IMR-90 (cell line): ENCODE data around the gene ENDOG. TPM values are rescaled to one million over a fixed set of nuclear protein-coding genes. Genes with fewer than 3 reads are reported as not detected.

ENCODE experiments used
- ATAC-seq: fragments of 200-7000 bp; cut with Tn5 transposase; 2 replicates; pipeline ENCODE4 v1.9.1; 2020; ENCODE audit warnings: low read depth, mild to moderate bottlenecking, moderate library complexity
- BruUV-seq: library from RNA; stranded (reverse); fragments of 400-500 nt; replicated peaks from 2 replicates; lab custom pipeline; 2021; lab: Mats Ljungman, UMichigan
- CTCF ChIA-PET: fragments of 300-600 bp; formaldehyde crosslinking; extraction: SDS; loops from one replicate; lab custom pipeline; 2021; ENCODE audit warnings: antibody characterized with exemption; lab: Yijun Ruan, JAX
- POLR2A ChIA-PET: fragments of 300-600 bp; sonication (Branson Sonifier 250); formaldehyde crosslinking; loops from one replicate; lab custom pipeline; 2022; ENCODE audit warnings: antibody characterized with exemption; ENCODE audit not compliant: unreplicated experiment; lab: Charles Lee
- DNase-seq: peaks from one replicate; pipeline ENCODE4 v3.0.0; 2013
- H2AFZ ChIP-seq: replicated peaks from 2 replicates; pipeline ENCODE3; 2013; ENCODE audit warnings: low read length, mild to moderate bottlenecking; ENCODE audit not compliant: poor library complexity
- H2AK5ac ChIP-seq: 2 replicates; pipeline ENCODE4 v1.6.1; 2013; ENCODE audit warnings: low read depth, low read length, inconsistent platforms
- H2AK9ac ChIP-seq: replicated peaks from 2 replicates; pipeline ENCODE3; 2013; ENCODE audit warnings: mild to moderate bottlenecking, low read depth, low read length, moderate library complexity; ENCODE audit not compliant: poor library complexity
- H2BK120ac ChIP-seq: 2 replicates; pipeline ENCODE4 v1.6.1; 2013; ENCODE audit warnings: low read depth, low read length, inconsistent platforms
- H2BK15ac ChIP-seq: 3 replicates; pipeline ENCODE4 v1.6.1; 2013; ENCODE audit warnings: low read depth, low read length, inconsistent platforms
- H2BK20ac ChIP-seq: 2 replicates; pipeline ENCODE4 v1.6.1; 2013; ENCODE audit warnings: low read depth, mild to moderate bottlenecking, inconsistent platforms, low read length, moderate library complexity
- H2BK5ac ChIP-seq: 2 replicates; pipeline ENCODE4 v1.6.1; 2013; ENCODE audit warnings: mild to moderate bottlenecking, low read depth, low read length, inconsistent platforms; ENCODE audit not compliant: poor library complexity, severe bottlenecking
- H3K14ac ChIP-seq: replicated peaks from 2 replicates; pipeline ENCODE4 v1.6.1; 2013; ENCODE audit warnings: low read depth, low read length, inconsistent platforms
- H3K18ac ChIP-seq: 2 replicates; pipeline ENCODE4 v1.6.1; 2013; ENCODE audit warnings: low read depth, low read length, control low read depth
- H3K23ac ChIP-seq: 2 replicates; pipeline ENCODE4 v1.6.1; 2013; ENCODE audit warnings: low read depth, low read length, inconsistent platforms
- H3K27ac ChIP-seq: 2 replicates; pipeline ENCODE4 v1.5.1; 2013; ENCODE audit warnings: mild to moderate bottlenecking, control low read depth, low read length; ENCODE audit not compliant: insufficient read depth
- H3K27me3 ChIP-seq: 2 replicates; pipeline ENCODE4 v1.6.1; 2013; ENCODE audit warnings: low read length; ENCODE audit not compliant: control insufficient read depth, insufficient read depth
- H3K36me3 ChIP-seq: 2 replicates; pipeline ENCODE4 v1.6.1; 2013; ENCODE audit warnings: low read length, mixed read lengths; ENCODE audit not compliant: control insufficient read depth, insufficient read depth
- H3K4ac ChIP-seq: 2 replicates; pipeline ENCODE4 v1.6.1; 2013; ENCODE audit warnings: low read depth, low read length, inconsistent platforms
- H3K4me1 ChIP-seq: 2 replicates; pipeline ENCODE4 v1.6.1; 2013; ENCODE audit warnings: low read length, mixed read lengths; ENCODE audit not compliant: control insufficient read depth, insufficient read depth
- H3K4me2 ChIP-seq: 2 replicates; pipeline ENCODE4 v1.6.1; 2013; ENCODE audit warnings: low read depth, mild to moderate bottlenecking, control low read depth, low read length, moderate library complexity
- H3K4me3 ChIP-seq: 2 replicates; pipeline ENCODE4 v1.5.1; 2013; ENCODE audit warnings: low read depth, mild to moderate bottlenecking, control low read depth, low read length, moderate library complexity; ENCODE audit not compliant: insufficient read depth
- H3K56ac ChIP-seq: 2 replicates; pipeline ENCODE4 v1.6.1; 2013; ENCODE audit warnings: low read length, inconsistent platforms; ENCODE audit not compliant: insufficient read depth; ENCODE audit errors: extremely low read depth
- H3K79me1 ChIP-seq, 2 experiments: 2 replicates each; pipeline ENCODE4 v1.6.1; 2013; ENCODE audit warnings: low read length in 2 of 2, inconsistent platforms in 1 of 2, low read depth in 1 of 2
- H3K9ac ChIP-seq: 2 replicates; pipeline ENCODE4 v1.6.1; 2013; ENCODE audit warnings: low read depth, low read length, control low read depth
- H3K9me1 ChIP-seq: 2 replicates; pipeline ENCODE4 v1.6.1; 2013; ENCODE audit warnings: low read length, inconsistent platforms; ENCODE audit not compliant: insufficient read depth
- H3K9me3 ChIP-seq: 2 replicates; pipeline ENCODE4 v1.6.1; 2013; ENCODE audit warnings: low read length; ENCODE audit not compliant: control insufficient read depth, insufficient read depth
- H4K20me1 ChIP-seq: 2 replicates; pipeline ENCODE4 v1.6.1; 2013; ENCODE audit warnings: low read length, inconsistent platforms; ENCODE audit not compliant: insufficient read depth
- H4K5ac ChIP-seq: 2 replicates; pipeline ENCODE4 v1.6.1; 2013; ENCODE audit warnings: mild to moderate bottlenecking, low read depth, low read length, control low read depth
- H4K8ac ChIP-seq, 2 experiments: 2 replicates each; pipeline ENCODE4 v1.6.1; 2013; ENCODE audit warnings: low read depth in 2 of 2, low read length in 2 of 2, control low read depth in 1 of 2, inconsistent platforms in 1 of 2
- H4K91ac ChIP-seq: 2 replicates; pipeline ENCODE4 v1.6.1; 2013; ENCODE audit warnings: low read depth, low read length, inconsistent platforms; ENCODE audit not compliant: insufficient read depth
- BHLHE40 ChIP-seq: fragments of 150-350 bp; IDR thresholded peaks from 2 replicates; pipeline ENCODE4 v1.6.1; 2016; ENCODE audit warnings: mild to moderate bottlenecking, low read depth, low read length
- CEBPB ChIP-seq: IDR thresholded peaks from 2 replicates; pipeline ENCODE4 v1.6.1; 2012; ENCODE audit warnings: low read depth, low read length, improper control_type of control experiment
- CHD1 ChIP-seq: IDR thresholded peaks from 2 replicates; pipeline ENCODE4 v1.6.1; 2012; ENCODE audit warnings: low read depth, low read length, improper control_type of control experiment
- CTCF ChIP-seq: conservative IDR thresholded peaks from 2 replicates; pipeline ENCODE4 v1.5.1; 2012; ENCODE audit warnings: mild to moderate bottlenecking, low read depth, low read length, improper control_type of control experiment
- ELK1 ChIP-seq: fragments of 150-350 bp; IDR thresholded peaks from 2 replicates; pipeline ENCODE4 v1.6.1; 2016; ENCODE audit warnings: low read depth, mild to moderate bottlenecking, low read length, moderate library complexity, borderline replicate concordance
- FOS ChIP-seq: fragments of 150-350 bp; IDR thresholded peaks from 2 replicates; pipeline ENCODE4 v1.6.1; 2016; ENCODE audit warnings: low read depth, low read length
- MAFK ChIP-seq: IDR thresholded peaks from 2 replicates; pipeline ENCODE4 v1.6.1; 2012; ENCODE audit warnings: low read depth, low read length, improper control_type of control experiment
- MAZ ChIP-seq: IDR thresholded peaks from 2 replicates; pipeline ENCODE4 v1.6.1; 2012; ENCODE audit warnings: low read depth, mild to moderate bottlenecking, low read length, improper control_type of control experiment, moderate library complexity, borderline replicate concordance
- MXI1 ChIP-seq: IDR thresholded peaks from 2 replicates; pipeline ENCODE4 v1.6.1; 2012; ENCODE audit warnings: low read depth, mild to moderate bottlenecking, low read length, moderate library complexity, borderline replicate concordance
- NFE2L2 ChIP-seq: fragments of 150-350 bp; IDR thresholded peaks from 2 replicates; pipeline ENCODE4 v1.6.1; 2016; ENCODE audit warnings: low read depth, mild to moderate bottlenecking, low read length
- POLR2A ChIP-seq: IDR thresholded peaks from 2 replicates; pipeline ENCODE4 v1.6.1; 2012; ENCODE audit warnings: mild to moderate bottlenecking, low read depth, low read length
- RAD21 ChIP-seq: IDR thresholded peaks from 2 replicates; pipeline ENCODE4 v1.6.1; 2012; ENCODE audit warnings: low read length, improper control_type of control experiment
- RCOR1 ChIP-seq: IDR thresholded peaks from 2 replicates; pipeline ENCODE4 v1.6.1; 2012; ENCODE audit warnings: mild to moderate bottlenecking, low read length, improper control_type of control experiment; ENCODE audit not compliant: insufficient replicate concordance
- RFX5 ChIP-seq: IDR thresholded peaks from 2 replicates; pipeline ENCODE4 v1.8.0; 2012; ENCODE audit warnings: low read depth, mild to moderate bottlenecking, low read length, moderate library complexity
- SMC3 ChIP-seq: fragments of 150-350 bp; IDR thresholded peaks from 2 replicates; pipeline ENCODE4 v1.6.1; 2016; ENCODE audit warnings: low read depth, mild to moderate bottlenecking, antibody characterized with exemption, low read length, moderate library complexity
- USF2 ChIP-seq: fragments of 150-350 bp; IDR thresholded peaks from 2 replicates; pipeline ENCODE4 v1.6.1; 2017; ENCODE audit warnings: mild to moderate bottlenecking, antibody characterized with exemption, low read length, low read depth
- WGBS, 2 experiments: methylation state at CpG; one replicate each; pipeline versions ENCODE4 v1.1.5 to v1.1.7; 2013; ENCODE audit warnings: missing lambda C conversion rate in 2 of 2; ENCODE audit not compliant: insufficient read length in 1 of 2; ENCODE audit errors: extremely low coverage in 2 of 2; 5-methylcytosine and 5-hydroxymethylcytosine counted together
- dilution Hi-C: fragments of 300-500 bp; cut with HindIII; formaldehyde crosslinking; loops from one replicate; pipeline ENCODE4 v1.14.3; 2018; ENCODE audit warnings: low sequenced_read_pairs; ENCODE audit not compliant: unreplicated experiment
- in situ Hi-C: fragments of 300-500 bp; cut with MboI; formaldehyde crosslinking; loops from 3 replicates; pipeline ENCODE4 v1.14.3; 2019; ENCODE audit warnings: low sequenced_read_pairs, inconsistent platforms, mixed read lengths
- intact Hi-C: fragments of 100-400 bp; cut with micrococcal nuclease; formaldehyde crosslinking; loops from 2 replicates; pipeline ENCODE4 v1.10.0; 2022
- polyA plus RNA-seq, 3 experiments: library from polyadenylated mRNA; depleted of rRNA; stranded (reverse); fragments of >200 nt; gene quantifications; 2 replicates each; pipeline ENCODE4 v1.2.3, GENCODE V29; 2012; ENCODE audit warnings: low replicate concordance in 1 of 3
- total RNA-seq: library from RNA; depleted of rRNA; stranded (reverse); fragments of >200 nt; gene quantifications from 2 replicates; pipeline ENCODE4 v1.2.3, GENCODE V29; 2012

Gene ENDOG
- total and polyA plus RNA-seq, 2 of the 4 experiments (the other 2 are of a cell fraction), result 9.9 to 16.2 TPM

- dilution Hi-C loops, result no loop called here
- Histone ChIP-seq H2AK5ac (no peak overlapping the region), H4K20me1 (no peaks in the 10 kb centered on the region), H3K4me2 (no peak overlapping the region), H3K4ac (no peak overlapping the region), H2BK120ac (no peak overlapping the region), H3K4me3 (no peak overlapping the region), H4K5ac (no peak overlapping the region), H3K27me3 (no peaks in the 10 kb centered on the region), H2BK5ac (no peak overlapping the region), H2BK15ac (no peak overlapping the region), H3K9me1 (no peaks in the 10 kb centered on the region), H2AK9ac (no peak overlapping the region), H3K4me1 (no peaks in the 10 kb centered on the region), H2AFZ (no peak overlapping the region), H3K23ac (no peak overlapping the region), H3K9me3 (no peaks in the 10 kb centered on the region), H3K14ac (no peak overlapping the region), H2BK20ac (no peak overlapping the region), H3K56ac (no peak overlapping the region), H4K91ac (no peak overlapping the region), H3K18ac (no peak overlapping the region), H3K79me1 (peaks cover 10 to 30% of the 10 kb centered on the region in 2 experiments), H3K27ac (no peak overlapping the region), H3K36me3 (peaks cover 56% of the 10 kb centered on the region), H4K8ac (no peak overlapping the region), H3K9ac (no peak overlapping the region)
- WGBS, 2 experiments, result 93% methylated on average over 5 of the region's 8 CpGs; no CpG with 5 or more reads in 1 of the 2 experiments
- ATAC-seq, result no peak
- no TSS peak for BruUV-seq
- intact Hi-C loops, result no loop called here
- in situ Hi-C loops, result no loop called here
- ChIA-PET CTCF (interaction anchor here (1.1 kb wide), 1 partner anchor 158 kb away, joined by 5 read pairs; no protein-coding TSS in a partner anchor), POLR2A (no interaction called here)
- no peak for DNase-seq
- TF ChIP-seq BHLHE40 (no peak), CHD1 (no peak), ELK1 (no peak), RAD21 (no peak), MXI1 (no peak), CEBPB (no peak), SMC3 (no peak), RFX5 (no peak), CTCF (no peak), MAZ (no peak), USF2 (no peak), POLR2A (no peak), MAFK (no peak), RCOR1 (no peak), NFE2L2 (no peak), FOS (no peak)
These were observed 25.2 kb upstream of the ENDOG start for GRCh38 chr9:128792978-128793686.
